ENCODE data around the gene AGPS. TPM values are rescaled to one million over a fixed set of nuclear protein-coding genes. Genes with fewer than 3 reads are reported as not detected.
"Not testable (repeated sequence)": the region's sequence is repeated elsewhere in the genome, so short reads cannot be mapped to it uniquely, and the experiment has no call there.

The AGPS gene
- total RNA-seq, 2 donors from 2014 or later = 38.8 to 44.6 TPM

- no peak for DNase-seq
- peaks cover 18 to 23% of the 10 kb centered on the region in 2 donors for H3K36me3 Mint-ChIP-seq (ENCODE audit: insufficient read depth in 2 of 2)
- ATAC-seq (replicated peaks in 1 of 2) = no peak
- H3K27me3 Mint-ChIP-seq (ENCODE audit: low read depth) = no peaks in the 10 kb centered on the region
- no peak overlapping the region for H3K4me3 Mint-ChIP-seq
- H3K9me3 Mint-ChIP-seq = peaks cover 8 to 13% of the 10 kb centered on the region in 2 donors
- H3K4me1 Mint-ChIP-seq (ENCODE audit: low read depth) = no peaks in the 10 kb centered on the region
- H3K27ac Mint-ChIP-seq = peak overlapping the region; percentile 30
Observed at GRCh38 chr2:177471990-177472389, 79.4 kb downstream of the AGPS start.

- H3K9me3 Mint-ChIP-seq = peaks cover 13 to 20% of the 10 kb centered on the region in 2 donors
- H3K27me3 Mint-ChIP-seq (ENCODE audit: low read depth) = no peaks in the 10 kb centered on the region
- ATAC-seq (replicated peaks in 1 of 2) = no peak
- peaks cover 27 to 37% of the 10 kb centered on the region in 2 donors for H3K36me3 Mint-ChIP-seq (ENCODE audit: insufficient read depth in 2 of 2)
- H3K4me3 Mint-ChIP-seq = no peak overlapping the region
- peaks cover 6% of the 10 kb centered on the region for H3K4me1 Mint-ChIP-seq (ENCODE audit: low read depth)
- DNase-seq = no peak
- peak overlapping the region; percentile 79 for H3K27ac Mint-ChIP-seq
Observed at GRCh38 chr2:177474301-177474700, 81.7 kb downstream of the AGPS start.

DNA sequence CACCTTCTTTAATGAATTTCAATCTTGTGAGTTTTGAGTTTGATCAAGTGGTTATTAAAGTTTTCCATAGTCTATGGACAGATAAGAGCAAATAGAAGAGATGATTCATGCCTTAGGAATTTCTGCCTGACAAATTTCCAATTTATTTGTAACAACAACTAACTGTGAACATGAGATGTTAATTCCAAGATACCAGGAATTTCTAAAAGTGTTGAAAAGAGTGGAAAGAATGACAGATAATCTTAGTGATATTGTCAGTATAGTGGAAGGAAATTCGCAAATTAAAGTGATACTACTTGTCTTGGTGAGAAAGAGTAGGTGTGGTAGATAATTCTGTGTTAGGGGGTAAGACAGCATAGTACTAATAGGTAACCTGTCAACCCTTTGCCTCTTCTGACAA, 82.4 kb downstream of the AGPS start:
- ATAC-seq (replicated peaks in 1 of 2) = no peak
- peaks cover 26 to 37% of the 10 kb centered on the region in 2 donors for H3K36me3 Mint-ChIP-seq (ENCODE audit: insufficient read depth in 2 of 2)

DNA sequence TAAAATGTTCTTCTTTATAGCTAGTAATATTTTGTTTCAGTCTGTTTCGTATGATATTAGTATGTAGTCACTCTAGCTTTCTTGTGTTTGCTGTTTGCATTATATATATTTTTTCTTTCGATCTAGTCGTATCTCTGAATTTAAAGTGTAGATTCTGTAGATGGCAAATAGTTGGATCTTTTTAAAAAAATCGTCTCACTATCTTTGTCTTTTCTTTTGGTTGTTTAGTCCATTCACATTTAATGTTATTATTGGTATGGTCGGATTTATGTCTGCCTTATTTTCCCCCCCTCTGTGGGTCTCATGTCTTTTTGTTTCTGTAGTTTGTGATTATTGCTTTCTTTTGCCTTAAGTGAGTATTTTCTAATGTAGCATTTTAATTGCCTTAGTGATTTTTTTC, 84.3 kb downstream of the AGPS start:
- H3K4me1 Mint-ChIP-seq (ENCODE audit: low read depth) = peaks cover 6% of the 10 kb centered on the region
- H3K27ac Mint-ChIP-seq = no peak overlapping the region
- DNase-seq (no peak), ATAC-seq (replicated peaks in 1 of 2) (no peak)
- no peak overlapping the region for H3K4me3 Mint-ChIP-seq
- H3K36me3 Mint-ChIP-seq (ENCODE audit: insufficient read depth in 2 of 2) = peaks cover 23 to 31% of the 10 kb centered on the region in 2 donors
- no peaks in the 10 kb centered on the region for H3K27me3 Mint-ChIP-seq (ENCODE audit: low read depth)
- peaks cover 8 to 19% of the 10 kb centered on the region in 2 donors for H3K9me3 Mint-ChIP-seq

More for the DNA sequence above, 82.4 kb downstream of the AGPS start:
- Mint-ChIP-seq H3K4me3 (no peak overlapping the region), H3K27me3 (ENCODE audit: low read depth) (no peaks in the 10 kb centered on the region), H3K27ac (peak overlapping the region; percentile 79), H3K4me1 (ENCODE audit: low read depth) (peaks cover 6% of the 10 kb centered on the region), H3K9me3 (peaks cover 10 to 19% of the 10 kb centered on the region in 2 donors)
- no peak for DNase-seq

DNA sequence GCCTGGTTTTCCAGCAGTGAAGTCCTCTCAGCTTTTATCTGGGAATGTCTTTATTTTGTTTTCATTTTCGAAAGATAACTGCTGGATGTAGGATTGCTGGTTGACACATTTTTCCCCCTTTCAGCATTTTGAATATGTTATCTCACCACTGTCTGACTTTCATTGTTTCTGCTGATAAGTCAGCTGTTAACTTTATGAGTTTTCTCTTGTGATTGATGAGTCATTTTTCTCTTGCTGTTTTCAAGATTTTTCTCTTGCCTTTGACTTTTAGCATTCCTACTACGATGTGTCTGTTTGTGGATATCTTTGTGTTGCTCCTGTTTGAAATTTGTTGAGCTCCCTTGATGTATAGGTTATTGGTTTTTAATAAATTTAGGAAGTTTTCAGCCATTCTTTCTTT, 85.5 kb downstream of the AGPS start:
- no peak overlapping the region for H3K27ac Mint-ChIP-seq
- DNase-seq (no peak), ATAC-seq (replicated peaks in 1 of 2) (no peak)
- H3K9me3 Mint-ChIP-seq = peaks cover 8 to 12% of the 10 kb centered on the region in 2 donors
- H3K4me3 Mint-ChIP-seq = no peak overlapping the region
- no peaks in the 10 kb centered on the region for H3K27me3 Mint-ChIP-seq (ENCODE audit: low read depth)
- H3K4me1 Mint-ChIP-seq (ENCODE audit: low read depth) = peaks cover 6% of the 10 kb centered on the region
- H3K36me3 Mint-ChIP-seq (ENCODE audit: insufficient read depth in 2 of 2) = peaks cover 15 to 23% of the 10 kb centered on the region in 2 donors

- peaks cover 8 to 12% of the 10 kb centered on the region in 2 donors for H3K9me3 Mint-ChIP-seq
Observed at GRCh38 chr2:177478907-177479306, 86.3 kb downstream of the AGPS start.

GRCh38 chr2:177482195-177482594, 89.6 kb downstream of the AGPS start:
- no peak for DNase-seq
- peaks cover 6% of the 10 kb centered on the region for H3K4me1 Mint-ChIP-seq (ENCODE audit: low read depth)
- ATAC-seq (replicated peaks in 1 of 2) = no peak
- H3K27me3 Mint-ChIP-seq (ENCODE audit: low read depth) = no peaks in the 10 kb centered on the region
- peaks cover 5 to 9% of the 10 kb centered on the region in 2 donors for H3K9me3 Mint-ChIP-seq
- H3K4me3 Mint-ChIP-seq = no peak overlapping the region
- H3K36me3 Mint-ChIP-seq (ENCODE audit: insufficient read depth in 2 of 2) = peaks cover 9 to 22% of the 10 kb centered on the region in 2 donors
- H3K27ac Mint-ChIP-seq = no peak overlapping the region

More at GRCh38 chr2:177478907-177479306, 86.3 kb downstream of the AGPS start:
- DNase-seq (no peak), ATAC-seq (replicated peaks in 1 of 2) (no peak)
- H3K4me3 Mint-ChIP-seq = no peak overlapping the region
- H3K27ac Mint-ChIP-seq = no peak overlapping the region
- H3K36me3 Mint-ChIP-seq (ENCODE audit: insufficient read depth in 2 of 2) = peaks cover 15 to 23% of the 10 kb centered on the region in 2 donors
- peaks cover 6% of the 10 kb centered on the region for H3K4me1 Mint-ChIP-seq (ENCODE audit: low read depth)
- no peaks in the 10 kb centered on the region for H3K27me3 Mint-ChIP-seq (ENCODE audit: low read depth)

GRCh38 chr2:177483531-177483930, 91.0 kb downstream of the AGPS start:
- Mint-ChIP-seq H3K36me3 (ENCODE audit: insufficient read depth in 2 of 2) (peaks cover 2 to 13% of the 10 kb centered on the region in 2 donors), H3K4me1 (ENCODE audit: low read depth) (no peaks in the 10 kb centered on the region), H3K27me3 (ENCODE audit: low read depth) (no peaks in the 10 kb centered on the region), H3K27ac (peak overlapping the region; percentile 19), H3K4me3 (no peak overlapping the region), H3K9me3 (peaks cover 0 to 3% of the 10 kb centered on the region in 2 donors)
- DNase-seq (no peak), ATAC-seq (replicated peaks in 1 of 2) (no peak)

DNA sequence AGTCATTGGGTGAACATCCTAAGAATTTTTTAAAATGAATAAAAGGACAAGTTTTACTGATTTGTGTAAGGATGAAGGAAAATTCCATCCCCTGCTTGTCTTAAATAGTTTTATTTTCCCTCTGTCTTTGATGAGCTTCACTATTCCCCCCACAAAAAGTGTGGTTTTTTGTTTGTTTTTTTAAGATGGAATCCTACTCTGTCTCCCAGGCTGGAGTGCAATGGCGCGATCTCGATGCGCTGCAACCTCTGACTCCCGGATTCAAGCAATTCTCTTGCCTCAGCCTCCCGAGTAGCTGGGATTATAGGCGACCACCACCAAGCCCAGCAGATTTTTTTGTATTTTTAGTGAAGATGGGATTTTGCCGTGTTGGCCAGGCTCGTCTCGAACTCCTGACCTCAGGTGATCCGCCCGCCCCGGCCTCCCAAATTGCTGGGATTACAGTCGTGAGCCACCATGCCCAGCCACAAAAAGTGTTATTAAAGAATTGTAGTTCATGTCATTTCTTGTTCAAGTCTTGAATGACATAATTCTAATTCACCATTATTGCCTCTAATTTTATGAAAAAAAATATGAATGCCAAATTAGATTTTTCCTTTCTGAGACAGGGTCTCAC, 91.7 kb downstream of the AGPS start:
- peaks cover 2 to 7% of the 10 kb centered on the region in 2 donors for H3K36me3 Mint-ChIP-seq (ENCODE audit: insufficient read depth in 2 of 2)

DNA sequence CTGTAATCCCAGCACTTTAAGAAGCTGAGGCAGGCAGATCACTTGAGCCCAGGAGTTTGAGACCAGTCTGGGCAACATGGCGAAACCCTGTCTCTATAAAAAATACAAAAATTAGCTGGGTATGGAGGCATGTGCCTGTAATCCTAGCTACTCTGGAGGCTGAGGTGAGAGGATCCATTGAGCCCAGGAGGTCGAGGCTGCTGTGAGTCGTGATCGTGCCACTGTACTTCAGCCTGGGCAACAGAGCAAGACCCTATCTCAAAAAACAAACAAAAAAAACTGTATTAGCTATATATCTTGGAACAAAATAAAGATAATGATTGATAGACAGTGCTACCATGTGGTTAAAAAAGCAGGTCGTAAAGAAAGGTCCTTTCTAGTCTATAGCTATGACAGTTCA, 93.1 kb downstream of the AGPS start:
- not testable (repeated sequence) for ATAC-seq (replicated peaks in 1 of 2); H3K27me3 Mint-ChIP-seq (ENCODE audit: low read depth); DNase-seq; H3K36me3 Mint-ChIP-seq (ENCODE audit: insufficient read depth in 2 of 2); H3K27ac Mint-ChIP-seq; H3K4me3 Mint-ChIP-seq; H3K9me3 Mint-ChIP-seq; H3K4me1 Mint-ChIP-seq (ENCODE audit: low read depth)

More for the DNA sequence above, 91.7 kb downstream of the AGPS start:
- no peaks in the 10 kb centered on the region for H3K4me1 Mint-ChIP-seq (ENCODE audit: low read depth)
- H3K27ac Mint-ChIP-seq = no peak overlapping the region
- no peaks in the 10 kb centered on the region for H3K27me3 Mint-ChIP-seq (ENCODE audit: low read depth)
- H3K9me3 Mint-ChIP-seq = peaks cover 0 to 3% of the 10 kb centered on the region in 2 donors
- no peak for ATAC-seq (replicated peaks in 1 of 2)
- no peak for DNase-seq
- no peak overlapping the region for H3K4me3 Mint-ChIP-seq

GRCh38 chr2:177489719-177490301, 97.2 kb downstream of the AGPS start:
- DNase-seq = no peak

GRCh38 chr2:177495945-177496344, 103.4 kb downstream of the AGPS start:
- no peaks in the 10 kb centered on the region for H3K9me3 Mint-ChIP-seq
- no peak overlapping the region for H3K27ac Mint-ChIP-seq
- H3K27me3 Mint-ChIP-seq (ENCODE audit: low read depth) = no peaks in the 10 kb centered on the region
- DNase-seq (no peak), ATAC-seq (replicated peaks in 1 of 2) (no peak)
- peaks cover 2% of the 10 kb centered on the region for H3K4me1 Mint-ChIP-seq (ENCODE audit: low read depth)
- H3K4me3 Mint-ChIP-seq = no peak overlapping the region
- H3K36me3 Mint-ChIP-seq (ENCODE audit: insufficient read depth in 2 of 2) = peaks cover 0 to 10% of the 10 kb centered on the region in 2 donors

More at GRCh38 chr2:177489719-177490301, 97.2 kb downstream of the AGPS start:
- H3K27me3 Mint-ChIP-seq (ENCODE audit: low read depth) = no peaks in the 10 kb centered on the region
- H3K4me1 Mint-ChIP-seq (ENCODE audit: low read depth) = no peaks in the 10 kb centered on the region
- no peak overlapping the region for H3K27ac Mint-ChIP-seq
- no peak overlapping the region for H3K4me3 Mint-ChIP-seq
- no peak for ATAC-seq (replicated peaks in 1 of 2)
- H3K36me3 Mint-ChIP-seq (ENCODE audit: insufficient read depth in 2 of 2) = peaks cover 0 to 6% of the 10 kb centered on the region in 2 donors
- H3K9me3 Mint-ChIP-seq = no peaks in the 10 kb centered on the region

DNA sequence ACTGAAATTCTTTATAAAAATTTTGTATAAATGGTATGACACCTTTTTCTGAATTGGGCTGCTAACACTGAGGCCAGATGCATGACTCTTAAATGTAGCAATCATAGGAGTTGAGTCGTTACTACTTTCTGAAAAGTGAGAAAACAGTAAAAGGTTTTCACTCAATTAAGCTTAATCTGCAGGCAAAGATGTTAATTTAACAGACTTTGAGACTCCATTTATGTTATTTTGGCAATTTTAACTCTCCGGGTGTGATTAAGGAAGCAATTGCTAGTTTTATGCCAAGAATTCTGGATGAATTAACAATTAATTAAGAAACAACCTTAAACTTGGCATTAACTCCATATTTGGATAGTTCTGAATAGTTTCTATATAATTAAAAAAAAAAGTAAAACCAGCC, 104.3 kb downstream of the AGPS start:
- Mint-ChIP-seq H3K4me1 (ENCODE audit: low read depth) (peaks cover 7% of the 10 kb centered on the region), H3K27me3 (ENCODE audit: low read depth) (no peaks in the 10 kb centered on the region), H3K27ac (no peak overlapping the region), H3K36me3 (ENCODE audit: insufficient read depth in 2 of 2) (peaks cover 0 to 10% of the 10 kb centered on the region in 2 donors), H3K4me3 (no peak overlapping the region), H3K9me3 (no peaks in the 10 kb centered on the region)
- ATAC-seq (replicated peaks in 1 of 2) (no peak), DNase-seq (no peak)
